ENCODE data around the gene ECI1.
"Not testable (repeated sequence)": the region's sequence is repeated elsewhere in the genome, so short reads cannot be mapped to it uniquely, and the experiment has no call there.

The ECI1 gene

DNA sequence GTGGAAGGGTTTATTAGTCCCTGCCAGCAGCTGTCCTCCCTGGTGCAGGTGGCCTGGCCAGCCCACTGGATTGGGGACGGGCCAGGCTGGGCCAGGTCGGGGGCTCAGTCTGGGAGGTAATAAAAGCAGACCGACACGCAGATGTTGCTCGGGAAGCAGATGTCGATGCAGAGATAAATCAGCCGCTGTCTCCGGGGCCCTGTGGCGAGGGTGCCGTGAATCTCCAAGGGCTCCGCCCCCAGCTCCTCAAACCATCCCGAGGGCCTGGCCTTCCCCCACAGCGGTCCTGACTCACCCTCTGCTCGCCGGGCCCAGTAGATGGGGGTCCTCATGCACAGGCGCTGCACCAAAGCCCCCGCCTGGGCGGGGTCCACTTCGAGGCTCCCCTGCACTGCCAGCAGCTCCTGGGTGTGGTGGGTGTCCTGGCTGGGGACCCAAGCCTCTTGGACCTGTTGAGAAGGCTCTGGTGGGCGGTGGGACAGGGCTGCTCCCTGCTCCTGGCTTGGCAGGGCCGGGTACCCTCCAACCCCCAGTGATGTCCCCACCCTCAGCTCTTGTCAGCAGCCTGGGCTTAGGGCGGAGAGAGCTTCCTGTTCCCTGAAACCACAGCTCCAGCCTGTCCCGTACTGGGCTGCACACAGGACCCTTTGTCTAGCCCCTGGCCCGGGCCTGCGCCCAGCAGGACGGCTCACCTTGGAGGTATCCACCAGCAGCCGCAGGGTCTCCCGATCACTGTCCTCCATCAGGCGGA, 42.0 kb downstream of the ECI1 start:
- no peak for DNase-seq

DNA sequence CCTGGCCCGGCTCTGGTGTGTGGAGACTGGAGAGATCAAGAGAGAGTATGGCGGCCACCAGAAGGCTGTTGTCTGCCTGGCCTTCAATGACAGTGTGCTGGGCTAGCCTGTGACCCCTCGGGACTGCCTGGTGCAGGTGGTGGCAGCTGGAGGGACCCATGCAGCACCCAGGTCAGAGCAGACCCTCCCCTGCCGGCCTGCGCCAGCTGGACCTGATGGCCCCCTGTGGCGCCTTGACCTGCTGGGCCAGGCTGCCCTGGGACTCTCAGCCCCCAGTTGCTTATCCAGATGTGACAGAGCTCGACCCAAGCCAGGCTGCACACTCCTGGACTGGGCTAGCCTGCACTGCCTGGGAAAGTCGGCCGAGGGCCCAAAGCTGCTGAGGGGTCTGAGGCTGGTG, 42.6 kb downstream of the ECI1 start:
- DNase-seq: no peak

DNA sequence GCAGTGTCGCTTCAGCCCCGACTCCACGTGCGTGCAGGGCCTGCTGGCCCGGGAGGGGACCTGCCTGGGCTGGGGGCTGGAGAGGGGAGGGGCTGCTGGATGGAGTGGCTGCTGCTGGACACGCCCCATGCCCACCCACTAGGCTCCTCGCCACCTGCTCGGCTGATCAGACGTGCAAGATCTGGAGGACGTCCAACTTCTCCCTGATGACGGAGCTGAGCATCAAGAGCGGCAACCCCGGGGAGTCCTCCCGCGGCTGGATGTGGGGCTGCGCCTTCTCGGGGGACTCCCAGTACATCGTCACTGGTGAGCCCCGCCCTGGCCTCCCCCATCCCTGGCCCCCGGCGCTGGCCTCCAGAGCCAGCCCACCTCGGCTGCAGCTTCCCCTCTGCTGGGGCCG, 43.1 kb downstream of the ECI1 start:
- no peak for DNase-seq

DNA sequence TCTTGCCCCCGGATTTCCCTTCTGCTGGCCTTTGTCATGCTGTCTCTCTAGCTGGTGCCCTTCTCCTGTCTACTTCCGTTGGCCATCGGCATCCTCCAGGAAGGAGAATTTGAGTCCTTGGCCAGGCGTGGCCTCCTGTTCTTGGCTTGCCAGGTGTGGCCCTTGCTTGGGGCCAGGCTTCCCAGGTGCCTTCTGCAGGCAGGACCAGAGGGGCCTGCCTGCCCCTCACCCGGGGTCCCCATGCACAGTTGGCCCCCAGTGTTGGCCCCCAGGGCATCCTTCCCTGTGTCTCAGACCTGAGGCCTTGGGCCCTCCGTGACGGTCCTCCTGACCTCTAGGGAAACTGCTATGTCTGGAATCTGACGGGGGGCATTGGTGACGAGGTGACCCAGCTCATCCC, 43.5 kb downstream of the ECI1 start:
- DNase-seq: no peak

DNA sequence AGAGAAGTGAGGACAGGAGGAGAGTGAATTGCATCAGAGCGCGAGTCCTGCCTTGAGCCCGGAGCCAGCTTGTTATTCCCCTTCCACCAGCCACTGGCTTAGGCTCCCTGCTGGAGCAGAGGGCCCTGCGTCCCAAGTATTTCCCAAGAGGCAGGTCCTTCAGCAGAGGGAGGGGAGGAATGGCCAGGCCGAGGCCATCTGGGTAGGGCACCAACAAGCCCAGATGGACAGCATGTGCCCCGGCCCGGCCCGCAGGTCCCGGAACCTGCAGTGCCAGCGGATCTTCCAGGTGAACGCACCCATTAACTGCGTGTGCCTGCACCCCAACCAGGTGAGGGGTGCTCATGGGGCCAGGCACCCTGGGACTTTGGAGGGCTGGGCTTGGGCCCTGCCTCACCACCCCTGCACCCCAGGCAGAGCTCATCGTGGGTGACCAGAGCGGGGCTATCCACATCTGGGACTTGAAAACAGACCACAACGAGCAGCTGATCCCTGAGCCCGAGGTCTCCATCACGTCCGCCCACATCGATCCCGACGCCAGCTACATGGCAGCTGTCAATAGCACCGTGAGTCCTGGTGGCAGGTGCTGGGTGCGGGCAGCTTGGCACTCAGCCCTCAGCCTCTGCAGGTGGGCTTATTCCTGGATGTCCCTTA, 44.5 kb downstream of the ECI1 start:
- DNase-seq: no peak

DNA sequence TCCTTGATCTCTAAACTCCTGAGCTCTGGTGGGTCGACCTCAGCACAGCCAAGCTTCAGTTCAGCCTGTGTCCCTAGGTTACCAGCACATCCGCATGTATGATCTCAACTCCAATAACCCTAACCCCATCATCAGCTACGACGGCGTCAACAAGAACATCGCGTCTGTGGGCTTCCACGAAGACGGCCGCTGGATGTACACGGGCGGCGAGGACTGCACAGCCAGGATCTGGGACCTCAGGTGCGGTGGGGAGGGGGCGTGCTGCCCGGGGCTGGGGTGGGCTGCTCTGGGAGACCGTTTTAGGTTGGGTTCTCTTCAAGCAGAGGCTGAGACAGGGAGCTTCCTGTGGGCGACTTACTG, 45.0 kb downstream of the ECI1 start:
- no peak for DNase-seq

DNA sequence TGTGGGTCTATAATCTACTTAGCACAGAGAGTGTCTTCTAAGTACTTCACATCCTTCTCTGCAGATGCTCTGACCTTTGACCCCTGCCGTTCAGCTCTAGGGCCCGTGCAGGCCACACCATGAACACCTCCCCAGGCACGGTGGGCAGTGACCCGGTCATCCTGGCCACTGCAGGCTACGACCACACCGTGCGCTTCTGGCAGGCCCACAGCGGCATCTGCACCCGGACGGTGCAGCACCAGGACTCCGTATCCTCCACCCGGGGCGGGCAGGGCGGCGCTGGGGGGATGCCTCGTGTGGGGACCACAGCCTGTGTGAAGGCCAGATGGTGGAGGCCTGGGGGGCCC, 45.4 kb downstream of the ECI1 start:
- DNase-seq: no peak

DNA sequence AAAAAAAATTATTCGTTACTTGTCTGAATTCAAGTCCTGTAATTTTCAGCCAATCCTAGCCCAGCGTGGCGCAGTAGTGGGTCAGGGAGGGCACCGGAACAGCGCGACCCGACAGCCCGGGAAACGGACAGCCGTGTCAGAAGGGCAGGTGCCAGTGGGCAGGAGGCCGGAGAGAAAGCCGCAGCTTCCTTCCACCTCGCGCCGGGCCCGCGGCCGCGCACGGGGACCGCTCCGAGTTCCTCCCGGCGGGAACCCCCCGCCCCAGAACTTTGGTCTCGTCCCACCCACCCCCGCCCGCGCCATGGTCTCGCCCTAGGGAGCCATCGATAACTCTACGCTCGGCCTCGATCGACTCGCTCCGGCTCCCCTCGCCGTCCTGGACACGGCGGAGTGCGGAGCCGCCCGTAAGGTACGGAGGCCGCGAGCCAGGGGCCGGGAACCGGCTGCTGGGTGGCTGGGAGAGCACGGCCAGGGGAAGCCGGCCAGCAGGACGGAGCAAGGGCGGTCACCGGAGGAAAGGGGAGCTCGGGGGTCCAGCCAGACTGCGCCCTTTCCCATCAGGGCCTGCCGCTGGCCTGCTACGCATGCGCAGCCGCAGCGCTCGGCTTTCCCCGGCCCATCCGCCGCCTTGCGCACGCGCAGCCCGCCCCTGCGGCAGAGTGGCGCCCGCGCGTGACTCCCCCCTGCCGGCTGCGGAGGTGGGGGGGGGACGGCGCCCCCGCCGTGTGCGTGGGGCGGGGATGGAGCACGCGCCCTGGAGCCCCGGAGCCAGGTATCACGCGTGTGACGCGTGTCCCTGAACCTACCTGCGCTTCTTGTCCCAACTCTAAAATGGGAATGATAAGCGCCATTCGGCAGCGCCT, 46.1 kb downstream of the ECI1 start, which contains the start of gene MLST8:
TSS of gene MLST8 (plus strand) at position 351 of the 863 bp plus-strand sequence. CDS start 632 bp downstream, outside the sequence.
- peak; percentile 84 for DNase-seq

DNA sequence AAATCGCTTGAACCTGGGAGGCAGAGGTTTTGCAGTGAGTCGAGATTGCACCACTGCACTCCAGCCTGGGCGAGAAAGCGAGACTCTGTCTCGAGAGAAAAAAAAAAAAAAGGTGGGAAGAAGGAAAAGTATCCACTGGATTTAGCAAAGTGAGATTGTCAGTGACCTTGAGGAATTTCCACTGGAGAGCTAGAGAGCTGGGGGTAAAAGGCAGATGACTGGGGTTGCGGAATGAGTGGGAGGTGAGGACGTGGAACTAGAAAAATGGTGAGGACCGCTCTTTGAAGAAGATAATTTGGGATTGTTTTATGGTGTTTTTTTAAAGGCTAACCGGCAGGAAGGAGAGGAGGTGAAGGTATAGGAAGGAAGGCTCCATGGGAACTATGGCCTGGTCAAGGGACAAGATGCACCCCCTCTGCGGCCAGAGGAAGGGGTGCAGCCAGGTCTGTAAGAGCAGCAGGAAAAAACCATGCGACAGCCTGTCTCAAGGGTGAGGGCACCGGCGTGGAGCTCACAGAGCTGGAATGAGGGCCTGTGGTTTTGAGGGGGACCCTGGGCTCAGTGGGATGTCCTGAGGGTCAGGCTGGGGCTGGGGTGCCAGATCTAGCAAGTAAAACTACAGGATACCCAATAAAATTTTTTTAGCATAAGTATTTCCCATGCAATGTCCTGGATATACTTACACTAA, 46.8 kb downstream of the ECI1 start:
- no peak for DNase-seq

DNA sequence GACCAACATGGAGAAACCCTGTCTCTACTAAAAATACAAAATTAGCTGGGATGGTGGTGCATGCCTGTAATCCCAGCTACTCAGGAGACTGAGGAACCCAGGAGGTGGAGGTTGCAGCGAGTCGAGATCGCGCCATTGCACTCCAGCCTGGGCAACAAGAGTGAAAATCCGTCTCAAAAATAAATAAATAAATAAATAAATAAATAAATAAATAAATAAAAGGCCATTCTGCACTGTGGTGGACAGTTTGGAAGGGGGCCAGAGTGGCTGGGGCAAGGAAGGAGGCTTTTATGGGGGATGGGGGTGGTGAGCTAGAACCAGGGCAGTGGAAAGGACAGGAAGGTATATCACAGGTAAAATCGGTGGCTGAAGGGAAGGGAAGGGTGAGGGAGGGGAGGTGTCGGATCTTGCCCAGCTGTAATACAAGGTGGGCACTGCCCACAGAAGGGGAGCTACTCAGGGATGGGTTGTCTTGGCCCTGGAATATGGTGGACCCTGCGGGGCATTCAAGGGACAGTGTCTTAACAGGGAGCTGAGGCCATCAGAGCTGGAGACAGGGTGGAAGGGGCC, 48.2 kb downstream of the ECI1 start:
- DNase-seq: not testable (repeated sequence)

DNA sequence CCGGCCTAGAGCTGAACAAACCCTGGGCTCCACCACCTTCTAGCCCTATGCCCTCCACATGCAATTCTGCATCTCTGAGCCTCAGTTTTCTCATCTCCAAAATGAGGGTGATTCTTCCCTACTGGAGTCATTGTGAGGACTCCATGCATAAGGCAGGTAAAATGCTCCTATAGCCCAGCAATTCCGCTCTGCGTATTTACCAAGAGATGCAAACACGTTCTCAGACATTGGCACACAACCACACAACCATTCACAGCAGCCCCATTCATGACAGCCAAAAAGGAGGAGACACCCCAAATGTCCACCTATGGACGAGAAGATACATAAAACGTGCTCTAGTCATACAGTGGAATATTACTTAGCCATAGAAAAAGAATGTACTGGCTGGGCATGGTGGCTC, 51.1 kb downstream of the ECI1 start:
- no peak for DNase-seq

DNA sequence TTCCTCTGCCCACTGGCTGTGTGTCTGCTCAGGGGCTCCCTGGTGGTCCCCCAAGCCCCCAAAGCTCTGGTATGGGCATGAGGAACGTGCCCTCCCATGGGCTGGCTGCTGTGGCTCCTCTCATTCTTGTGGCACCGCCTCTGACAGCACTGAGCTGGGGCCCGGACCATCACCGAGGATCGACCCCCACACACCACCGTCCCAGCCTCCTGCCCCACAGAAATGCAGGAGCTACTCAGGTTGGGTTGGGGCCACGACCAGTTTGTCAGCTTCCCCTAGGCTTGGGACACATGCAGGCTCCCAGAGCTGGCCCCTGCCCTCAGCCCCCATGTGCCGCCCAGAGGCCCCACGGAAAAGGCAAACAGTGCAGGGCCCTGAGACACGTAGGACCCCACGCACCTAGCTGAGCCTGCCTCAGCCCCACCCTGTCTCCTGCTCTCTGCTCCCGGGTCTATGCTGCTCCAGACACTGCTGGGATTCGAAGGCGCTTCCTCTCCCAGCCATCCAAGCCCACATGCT, 51.7 kb downstream of the ECI1 start:
- no peak for DNase-seq

DNA sequence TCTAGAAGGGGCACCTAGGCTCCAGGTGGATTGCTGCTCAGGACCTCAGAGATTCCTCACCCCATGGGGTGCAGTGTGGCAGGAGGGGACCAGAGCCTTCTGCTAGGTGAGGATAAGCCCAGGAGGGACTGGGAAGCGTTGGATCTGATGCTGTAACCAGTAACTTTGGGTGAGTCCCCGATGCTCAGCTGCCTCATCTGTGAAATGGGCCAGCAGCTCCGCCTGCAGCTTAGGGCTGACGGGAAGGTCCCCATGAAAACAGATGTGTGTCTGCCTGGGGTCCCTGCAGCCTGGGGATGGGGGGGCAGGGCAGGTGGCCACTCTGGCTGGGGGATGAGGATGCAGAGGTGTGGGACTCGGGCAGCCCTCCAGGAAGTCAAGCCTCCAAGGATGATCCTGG, 52.3 kb downstream of the ECI1 start:
- DNase-seq: no peak

DNA sequence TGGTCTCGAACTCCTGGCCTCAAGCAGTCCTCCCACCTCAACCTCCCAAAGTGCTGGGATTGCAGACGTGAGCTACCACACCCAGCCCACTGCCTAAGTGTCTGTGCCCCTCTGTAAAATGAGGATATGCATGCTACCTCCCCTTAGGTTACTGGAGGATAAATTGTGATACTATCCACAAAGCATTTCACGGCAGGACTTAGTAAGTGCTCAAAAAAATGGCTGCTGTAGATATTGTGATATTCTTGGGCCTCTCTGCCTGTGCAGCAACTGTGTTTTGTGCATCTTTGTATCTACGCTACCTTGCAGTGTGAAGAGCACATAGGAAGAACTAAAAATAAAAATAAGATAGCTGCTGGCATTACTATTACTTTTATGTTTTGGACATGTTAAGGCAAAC, 53.1 kb downstream of the ECI1 start:
- DNase-seq: no peak

DNA sequence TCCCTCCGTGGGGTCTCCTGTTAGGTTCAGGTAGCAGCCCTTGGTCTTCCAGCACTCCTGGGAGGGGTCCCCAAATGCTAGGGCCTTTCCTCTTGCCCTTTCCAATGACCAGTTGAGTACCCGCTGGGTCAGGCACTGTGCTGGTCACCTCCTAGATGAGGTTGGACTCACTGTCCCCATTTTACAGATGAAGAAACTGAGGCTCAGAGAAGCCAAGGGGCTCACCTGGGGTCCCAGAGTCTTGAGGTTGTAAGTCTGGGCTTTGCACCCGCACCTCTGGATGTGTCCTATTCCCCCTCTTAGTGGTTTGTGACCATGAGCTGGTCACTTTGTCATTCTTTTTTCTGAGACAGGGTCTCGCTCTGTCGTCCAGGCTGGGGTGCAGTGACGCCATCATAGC, 53.6 kb downstream of the ECI1 start:
- no peak for DNase-seq

DNA sequence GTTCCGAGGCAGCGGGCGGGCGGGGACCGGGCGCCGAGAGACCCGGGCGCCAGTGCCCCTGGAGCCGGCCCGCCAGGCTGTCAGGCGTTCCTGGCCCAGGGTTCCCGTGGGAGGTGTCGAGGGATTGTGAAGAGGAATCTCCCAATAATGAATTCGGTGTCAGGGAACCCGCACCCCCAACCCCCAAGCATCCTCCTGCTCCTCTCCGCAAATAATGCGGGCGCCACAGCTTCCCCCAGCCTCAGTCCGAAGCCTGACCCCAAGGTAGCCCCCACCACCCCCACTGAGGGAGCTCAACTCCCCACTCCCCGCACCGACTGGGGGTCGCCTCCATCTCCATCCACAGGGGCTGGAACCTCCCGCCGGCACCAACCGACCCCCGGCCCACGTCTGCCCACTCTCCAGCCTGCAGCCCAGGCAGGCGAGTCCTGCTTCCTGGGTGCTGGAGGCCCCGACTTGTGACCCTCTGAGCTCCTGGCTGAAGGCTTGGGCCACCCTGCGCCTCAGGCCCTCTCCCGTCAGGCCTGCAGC, 54.3 kb downstream of the ECI1 start:
- no peak for DNase-seq

DNA sequence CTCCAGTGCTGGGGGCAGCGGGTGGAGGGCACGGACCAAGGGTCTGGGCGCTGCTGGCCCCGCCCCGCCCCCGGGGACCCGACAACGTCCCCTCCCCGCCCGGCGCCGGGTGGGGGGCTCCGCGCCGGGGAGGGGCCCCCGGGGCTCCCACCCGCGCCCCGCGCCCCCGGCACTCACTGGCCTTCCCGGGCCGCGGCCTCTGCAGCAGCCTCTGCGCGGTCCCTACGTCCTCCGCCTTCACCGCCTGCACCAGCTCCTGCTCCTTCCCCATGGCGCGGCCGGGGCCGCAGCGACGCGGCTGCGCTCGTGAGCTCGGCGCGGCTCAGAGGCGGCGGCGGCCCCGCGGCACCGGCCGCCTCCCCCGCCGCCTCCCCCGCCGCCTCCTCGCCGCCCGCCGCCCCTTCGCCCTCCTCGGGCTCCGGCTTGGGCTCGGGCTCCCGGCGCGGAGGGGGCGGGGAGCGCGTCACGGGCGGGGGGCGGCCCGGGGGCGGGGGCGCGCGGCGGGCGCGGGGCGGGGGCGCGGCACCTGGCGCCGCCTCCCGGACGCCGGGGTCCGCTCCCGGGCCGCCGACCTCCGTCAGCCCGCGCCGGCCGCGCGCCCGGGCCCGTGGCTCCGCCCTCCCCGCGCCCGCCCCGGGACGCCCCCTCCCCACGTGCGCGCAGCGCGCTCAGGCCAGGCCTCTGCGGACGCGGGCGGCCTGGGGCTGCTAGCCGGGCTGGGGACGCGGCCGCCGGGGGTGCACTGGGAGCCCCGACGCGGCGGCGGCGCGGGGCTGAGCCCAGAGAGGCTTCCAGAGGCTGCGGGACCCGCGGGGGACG, 55.0 kb downstream of the ECI1 start, which contains the start of gene CASKIN1:
TSS of gene CASKIN1 (minus strand) at position 444 of the 819 bp plus-strand sequence. CDS start at position 271, 173 bp downstream.
- no peak for DNase-seq

DNA sequence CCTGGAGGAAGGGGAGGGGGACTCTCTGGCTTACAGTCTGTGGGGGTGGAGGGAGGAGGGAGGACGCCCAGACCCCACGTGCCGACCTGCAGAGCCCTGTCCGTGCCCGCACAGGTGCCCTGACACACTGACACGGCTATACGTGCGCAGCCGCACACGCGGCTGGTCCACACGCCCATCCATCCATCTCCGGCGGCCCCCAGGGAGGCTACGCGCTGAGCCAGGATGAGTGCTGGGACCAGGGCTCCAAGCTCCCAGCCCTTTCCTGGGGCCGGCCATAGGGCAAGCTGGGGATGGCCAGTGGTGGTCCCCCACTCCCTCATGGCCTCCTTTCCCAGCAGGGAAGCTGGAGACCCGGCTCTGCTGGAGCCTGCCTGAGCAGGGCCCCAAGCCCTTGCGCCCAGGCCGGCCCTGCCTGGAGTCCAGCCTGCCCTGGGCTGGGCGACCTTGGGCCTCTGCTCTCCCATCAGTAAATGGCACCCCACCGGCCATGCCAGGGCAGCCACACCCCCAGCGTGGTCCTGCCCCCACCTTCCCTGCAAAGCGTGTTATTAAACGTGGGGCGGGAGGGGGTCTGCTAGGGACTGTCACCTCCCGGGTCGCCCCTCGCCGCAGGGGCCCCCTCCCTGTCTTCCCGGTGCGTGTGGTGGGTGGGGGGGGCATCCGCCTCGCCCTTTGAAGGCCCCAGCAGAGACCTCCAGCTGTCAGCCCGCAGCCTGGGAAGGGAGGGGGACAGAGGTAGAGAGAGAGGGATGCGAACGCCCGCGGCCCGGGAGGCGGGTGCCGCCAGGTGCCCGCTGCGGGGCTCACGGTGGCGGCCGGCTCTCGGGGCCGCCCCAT, 55.8 kb downstream of the ECI1 start:
- no peak for DNase-seq

DNA sequence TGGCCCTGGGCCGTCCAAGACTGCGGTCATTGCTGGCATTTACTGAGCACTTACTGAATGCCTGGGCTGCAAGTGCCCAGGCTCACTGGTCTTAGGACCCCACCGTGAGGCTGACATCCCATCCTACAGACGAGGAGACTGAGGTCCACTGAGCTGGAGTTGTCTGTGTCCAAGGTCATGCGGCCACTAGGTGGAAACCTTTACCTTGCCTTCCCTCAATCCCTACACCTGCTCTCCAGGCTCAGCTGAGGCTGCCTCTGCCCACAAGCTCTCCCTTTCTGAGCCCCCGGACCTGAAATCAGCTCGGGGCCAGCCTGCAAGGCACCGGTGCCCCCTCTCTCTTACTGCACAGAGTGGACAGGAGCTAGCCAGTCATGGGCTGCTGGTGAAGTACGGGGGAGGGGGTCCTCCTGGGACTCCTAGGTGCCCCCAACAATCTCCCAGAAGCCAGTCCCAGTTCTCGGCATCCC, 56.5 kb downstream of the ECI1 start:
- peak; percentile 87 for DNase-seq

DNA sequence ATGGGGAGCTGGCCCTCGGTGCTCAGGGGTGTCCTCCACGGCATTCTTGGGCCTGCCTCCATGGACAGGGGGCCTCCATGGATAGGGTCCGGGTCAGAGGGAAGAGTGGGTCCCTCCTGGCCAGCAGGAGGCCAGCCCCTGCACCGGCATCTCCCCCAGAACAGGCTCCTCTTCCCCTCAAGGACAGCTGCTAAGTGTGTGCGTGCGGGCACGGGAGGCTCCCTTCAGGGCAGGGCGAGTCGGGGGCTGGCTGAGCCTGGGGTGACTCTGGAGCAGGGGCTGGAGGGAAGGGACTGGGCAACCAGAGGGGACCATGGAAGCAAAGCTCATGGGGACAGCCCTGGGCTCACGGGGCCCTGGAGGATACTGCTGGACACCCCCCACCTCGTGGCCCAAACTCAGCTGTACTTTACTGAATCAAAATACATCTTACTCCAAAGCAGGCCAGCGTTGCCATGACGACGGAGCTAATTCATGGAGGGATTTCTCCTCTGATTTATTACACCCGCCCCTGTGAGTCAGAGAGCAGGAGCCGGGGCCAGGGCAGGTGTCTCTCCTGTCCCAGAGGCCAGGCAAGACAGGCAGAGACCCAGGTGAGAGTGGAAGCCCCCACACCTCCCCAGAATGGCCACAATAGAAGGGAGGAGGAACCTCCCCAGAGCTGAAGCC, 57.1 kb downstream of the ECI1 start:
- DNase-seq: no peak
